Spleen (tissue), 3 donors: Measurements from ENCODE around the gene PITX1.

Experiments used
- POLR2A ChIP-seq, 3 donors: fragments of 450-650 bp; IDR thresholded peaks; one replicate each; pipeline ENCODE4 v1.5.1; 2017; ENCODE audit warnings: antibody characterized with exemption in 3 of 3, mild to moderate bottlenecking in 1 of 3
- POLR2AphosphoS5 ChIP-seq, 3 donors: sonication (generic); formaldehyde crosslinking; IDR thresholded peaks; one replicate each; pipeline ENCODE4 v1.5.1; 2017; ENCODE audit warnings: antibody characterized with exemption in 3 of 3

DNA sequence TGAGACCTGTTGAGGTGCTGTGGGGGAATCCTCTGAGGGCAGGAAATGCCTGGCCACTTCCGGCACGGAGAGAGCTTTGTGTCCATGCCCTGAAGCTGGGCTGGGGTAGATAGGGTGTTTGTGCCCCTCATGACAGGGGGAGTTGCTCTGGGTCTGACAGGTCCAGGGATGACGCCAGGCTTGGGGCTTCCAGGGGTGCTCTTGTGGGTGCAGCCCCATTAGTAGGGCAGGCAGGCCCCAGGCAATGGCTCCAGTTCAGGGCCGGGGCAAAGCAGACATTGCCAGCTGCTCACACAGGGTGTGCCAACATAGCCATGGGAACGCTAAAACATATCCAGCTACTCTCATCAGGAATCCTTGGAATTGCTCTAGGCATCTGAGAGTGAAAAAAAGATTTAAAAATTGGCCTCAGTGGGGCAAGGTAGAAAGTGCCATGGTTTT is 21.1 kb downstream of the PITX1 start:
- TF ChIP-seq POLR2AphosphoS5 (IDR thresholded peaks at IDR 0.05): no peak
- no peak for TF ChIP-seq POLR2A (IDR thresholded peaks at IDR 0.05)
